NCI-H2081 treated with DMSO at 0.1 percent for 48 hours (cell line): ENCODE measurements around the gene ZDHHC19.
"Not testable (repeated sequence)": the region's sequence is repeated elsewhere in the genome, so short reads cannot be mapped to it uniquely, and the experiment has no call there.

ENCODE experiments used
- DNase-seq: peaks from one replicate; lab custom pipeline; 2025; lab: John Stamatoyannopoulos, UW

ZDHHC19 gene

DNA sequence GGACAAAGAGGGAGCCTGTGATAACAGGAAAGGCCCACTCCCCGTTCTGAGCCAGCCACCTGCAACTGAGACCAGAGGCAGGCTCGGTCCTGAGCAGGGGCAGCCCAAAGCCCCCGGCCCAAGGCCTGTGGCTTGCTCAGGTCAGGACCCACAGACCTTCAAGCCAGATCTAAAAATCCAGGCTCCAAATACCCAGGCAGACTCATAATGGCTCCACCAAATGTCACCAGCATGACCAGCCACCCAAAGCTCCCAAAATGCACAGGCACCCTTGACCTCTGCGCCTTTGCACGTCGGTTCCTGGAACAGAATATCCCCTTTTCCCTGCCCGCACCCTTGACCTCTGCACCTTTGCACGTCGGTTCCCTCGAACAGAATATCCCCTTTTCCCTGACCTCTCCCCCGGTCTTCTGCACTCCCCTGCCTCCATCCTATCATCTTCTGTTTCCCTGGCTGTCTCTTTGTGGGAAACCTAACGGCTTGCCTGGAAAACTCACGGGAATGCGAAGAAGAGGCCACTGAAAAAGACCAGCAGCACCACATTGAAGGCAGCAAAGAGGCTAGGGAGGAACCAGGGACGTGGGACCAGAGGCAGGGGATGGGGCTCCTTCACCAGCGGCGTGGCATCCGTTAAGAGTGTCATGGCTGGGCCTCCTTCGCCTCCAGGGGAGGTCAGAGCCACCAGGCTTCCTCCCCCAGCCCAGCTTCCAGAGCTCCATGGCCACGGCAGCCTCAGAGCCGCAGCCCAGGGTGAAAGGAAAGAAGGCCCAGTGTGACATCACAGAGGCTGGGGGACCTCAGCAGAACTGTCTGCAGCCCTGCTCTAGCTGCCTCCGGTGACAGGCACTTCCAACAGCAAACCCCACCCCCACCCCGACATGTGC, at the start of gene ZDHHC19:
Gene ZDHHC19 (minus strand): TSS at position 728 of the 884 bp plus-strand sequence. CDS start 85 bp downstream, at position 643.
- DNase-seq, result no peak

DNA sequence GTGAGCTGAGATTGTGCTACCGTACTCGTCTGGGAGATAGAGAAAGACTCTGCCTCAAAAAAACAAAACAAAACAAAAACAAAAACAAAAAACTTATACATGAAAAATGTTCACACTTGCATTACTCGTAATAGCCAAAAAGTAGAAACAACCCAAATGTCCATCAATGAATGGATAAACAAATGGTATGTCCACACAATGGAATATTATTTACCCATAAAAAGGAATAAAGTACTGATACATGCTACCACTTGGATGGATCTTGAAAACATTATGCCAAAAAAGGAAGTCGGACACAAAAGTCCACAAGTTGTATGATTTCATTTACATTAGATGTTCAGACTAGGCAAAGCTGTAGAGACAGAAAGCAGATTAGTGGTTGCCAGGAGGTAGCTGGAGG, 49.6 kb upstream of the ZDHHC19 start:
- DNase-seq, result no peak

DNA sequence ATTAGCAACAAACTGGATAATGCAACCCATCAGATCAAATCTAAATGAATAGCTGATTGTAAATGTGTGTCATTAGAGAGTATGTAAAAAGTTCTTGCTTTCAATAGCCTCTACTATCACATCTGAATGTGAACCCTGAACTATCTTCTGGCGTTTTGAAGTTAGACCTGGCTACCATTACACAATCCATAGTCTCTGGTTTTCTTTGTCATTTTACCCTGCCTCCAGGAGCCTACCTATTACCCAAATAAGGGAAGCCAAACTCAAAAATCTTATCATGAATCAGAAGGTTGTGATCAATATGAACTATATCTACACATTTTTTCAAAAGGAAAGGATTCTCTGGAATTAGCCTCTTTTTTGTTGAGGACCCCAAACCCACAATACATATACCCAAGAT, 44.6 kb upstream of the ZDHHC19 start:
- DNase-seq, result no peak

GRCh38 chr3:196254376-196255283, 43.4 kb upstream of the ZDHHC19 start:
- no peak for DNase-seq

- no peak for DNase-seq
These were observed 40.7 kb upstream of the ZDHHC19 start for GRCh38 chr3:196251918-196252317.

DNA sequence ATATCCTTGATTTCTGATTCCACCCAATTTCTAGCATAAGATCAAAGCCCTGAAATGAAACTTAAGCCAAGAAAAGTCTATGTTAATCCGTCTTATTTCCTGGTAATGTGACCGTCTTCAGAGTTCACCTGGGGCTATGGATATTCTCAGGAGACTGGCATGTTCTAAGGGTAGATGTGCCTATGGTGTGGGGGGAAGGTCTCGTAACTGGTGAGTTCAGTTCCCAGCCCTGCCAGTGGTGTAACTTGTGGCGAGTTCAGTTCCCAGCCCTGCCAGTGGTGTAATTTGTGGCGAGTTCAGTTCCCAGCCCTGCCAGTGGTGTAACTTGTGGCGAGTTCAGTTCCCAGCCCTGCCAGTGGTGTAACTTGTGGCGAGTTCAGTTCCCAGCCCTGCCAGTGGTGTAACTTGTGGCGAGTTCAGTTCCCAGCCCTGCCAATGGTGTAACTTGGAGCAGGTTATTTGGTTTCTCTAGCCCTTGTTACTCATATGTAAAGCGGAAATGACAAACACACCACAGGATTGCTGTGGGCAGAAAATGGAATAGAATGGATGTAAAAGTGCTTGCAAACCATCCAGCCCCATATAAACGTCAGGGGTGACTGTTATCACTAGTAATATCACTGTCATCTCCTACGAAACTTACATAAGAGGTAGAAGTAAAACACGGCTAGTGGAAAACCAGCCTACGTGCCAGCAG, 35.6 kb upstream of the ZDHHC19 start:
- no peak for DNase-seq

DNA sequence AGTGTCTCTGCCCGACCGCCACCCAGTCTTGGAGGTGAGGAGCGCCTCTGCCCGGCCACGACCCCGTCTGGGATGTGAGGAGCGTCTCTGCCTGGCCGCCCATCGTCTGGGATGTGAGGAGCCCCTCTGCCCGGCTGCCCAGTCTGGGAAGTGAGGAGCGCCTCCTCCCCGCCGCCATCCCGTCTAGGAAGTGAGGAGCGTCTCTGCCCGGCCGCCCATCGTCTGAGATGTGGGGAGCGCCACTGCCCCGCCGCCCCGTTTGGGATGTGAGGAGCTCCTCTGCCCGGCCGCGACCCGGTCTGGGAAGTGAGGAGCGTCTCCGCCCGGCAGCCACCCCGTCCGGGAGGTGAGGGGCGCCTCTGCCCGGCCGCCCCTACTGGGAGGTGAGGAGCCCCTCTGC, 33.0 kb upstream of the ZDHHC19 start:
- not testable (repeated sequence) for DNase-seq

DNA sequence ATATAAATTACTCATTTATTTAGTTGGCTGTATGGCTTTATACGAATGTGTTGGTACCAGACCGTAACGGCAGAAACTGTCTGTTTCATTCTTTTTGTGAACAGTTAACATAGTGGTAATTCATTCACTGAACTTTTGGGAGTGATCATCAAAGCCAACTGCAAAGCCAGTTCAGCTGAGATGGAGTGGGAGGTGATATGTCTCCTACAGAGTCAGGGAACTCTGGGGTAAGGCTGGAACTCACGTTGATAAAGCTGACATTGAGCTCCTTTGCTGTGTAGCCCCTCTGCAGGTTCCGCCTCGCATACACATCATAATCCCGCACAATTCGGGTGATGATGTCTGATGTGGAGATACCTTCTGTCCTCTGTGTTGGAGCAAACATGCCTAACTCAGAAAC, 30.5 kb upstream of the ZDHHC19 start:
- no peak for DNase-seq

DNA sequence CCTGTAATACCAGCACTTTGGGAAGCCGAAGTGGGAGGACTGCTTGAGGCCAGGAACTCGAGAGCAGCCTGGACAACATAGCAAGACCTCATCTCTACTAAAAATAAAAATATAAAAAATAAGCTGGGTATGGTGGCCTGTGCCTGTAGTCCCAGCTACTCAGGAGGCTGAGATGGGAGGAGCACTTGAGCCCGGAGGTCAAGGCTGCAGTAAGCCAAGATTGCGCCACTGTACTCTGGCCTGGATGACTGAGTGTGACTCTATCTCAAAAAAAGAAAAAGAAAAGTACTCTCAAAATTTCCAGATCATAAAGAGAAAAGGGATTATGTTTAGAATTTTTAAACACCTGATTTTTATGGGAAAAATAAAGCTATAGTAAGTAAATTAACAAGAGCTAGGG, 29.2 kb upstream of the ZDHHC19 start:
- no peak for DNase-seq

GRCh38 chr3:196238612-196239560, 27.7 kb upstream of the ZDHHC19 start:
- DNase-seq, result no peak

DNA sequence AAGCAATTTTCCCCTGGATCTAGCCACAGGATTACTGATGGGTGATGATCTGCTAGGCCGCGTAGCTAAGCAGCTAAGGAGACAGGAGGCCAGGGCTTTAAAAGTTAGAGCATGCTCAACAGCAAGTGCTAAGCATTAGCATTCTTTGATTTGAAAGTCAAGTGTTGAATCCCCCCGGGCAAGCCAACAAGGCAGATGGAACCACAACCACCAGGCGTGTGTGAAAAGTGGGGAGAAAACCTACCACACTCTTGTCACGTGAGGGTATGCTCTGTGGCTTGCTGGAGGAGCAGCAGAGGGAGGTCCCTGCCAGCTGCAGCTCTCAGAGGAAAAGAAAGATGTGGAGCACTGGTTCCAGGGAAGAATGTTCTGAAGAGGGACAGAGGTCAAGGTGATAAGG, 26.0 kb upstream of the ZDHHC19 start:
- no peak for DNase-seq

GRCh38 chr3:196236223-196236622, 25.0 kb upstream of the ZDHHC19 start:
- no peak for DNase-seq

- no peak for DNase-seq
These were observed 24.4 kb upstream of the ZDHHC19 start for GRCh38 chr3:196235452-196236122.

DNA sequence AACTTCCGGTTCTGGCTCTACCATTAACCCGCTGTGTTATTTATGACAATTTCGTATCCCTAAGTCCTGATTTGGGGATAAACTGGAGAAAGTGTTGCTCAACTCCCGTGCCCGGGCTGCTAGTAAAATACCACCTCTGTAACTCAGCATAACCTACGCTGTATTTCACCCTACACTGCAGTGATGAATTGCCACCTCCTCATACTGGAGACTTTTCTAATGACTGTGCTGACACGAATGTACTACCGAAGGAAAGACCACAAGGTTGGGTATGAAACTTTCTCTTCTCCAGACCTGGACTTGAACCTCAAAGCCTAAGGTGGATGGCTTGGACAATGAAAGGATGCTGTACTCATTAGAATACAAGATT, 21.7 kb upstream of the ZDHHC19 start:
- DNase-seq, result no peak

DNA sequence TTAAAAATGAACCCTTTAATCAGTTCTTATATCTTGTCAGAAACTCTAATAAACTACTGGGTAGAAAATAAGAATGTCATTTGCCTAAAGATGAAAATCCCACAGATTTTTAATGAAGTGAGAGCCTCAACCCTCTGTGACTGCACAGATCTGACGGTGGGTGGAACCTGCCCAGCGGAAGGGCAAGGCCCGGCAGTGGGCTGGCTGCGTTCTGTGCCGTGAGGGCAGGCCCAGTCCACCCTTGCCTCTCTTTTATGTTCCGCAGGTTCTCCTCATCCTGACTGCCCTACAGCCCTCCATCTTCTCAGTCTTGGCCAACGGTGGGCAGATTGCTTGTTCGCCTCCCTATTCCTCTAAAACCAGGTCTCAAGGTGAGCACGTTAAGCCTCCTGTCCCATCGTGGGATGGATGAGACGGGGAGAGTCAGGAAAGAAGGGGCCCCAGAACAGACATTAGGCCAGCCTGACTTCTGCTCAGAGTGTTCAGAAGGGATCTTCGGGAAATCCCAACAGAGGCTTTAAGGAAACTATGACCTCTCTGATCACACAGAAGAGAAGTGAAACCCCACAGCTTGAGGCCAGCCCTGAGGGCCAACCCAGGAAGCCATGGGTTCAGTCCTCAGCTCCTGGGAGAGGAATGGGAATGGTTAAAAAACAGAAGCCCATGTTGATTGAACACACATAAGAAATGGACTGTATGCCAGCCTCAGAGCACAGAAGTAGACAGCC, 21.1 kb upstream of the ZDHHC19 start:
- no peak for DNase-seq

GRCh38 chr3:196227629-196228493, 16.7 kb upstream of the ZDHHC19 start:
- no peak for DNase-seq

DNA sequence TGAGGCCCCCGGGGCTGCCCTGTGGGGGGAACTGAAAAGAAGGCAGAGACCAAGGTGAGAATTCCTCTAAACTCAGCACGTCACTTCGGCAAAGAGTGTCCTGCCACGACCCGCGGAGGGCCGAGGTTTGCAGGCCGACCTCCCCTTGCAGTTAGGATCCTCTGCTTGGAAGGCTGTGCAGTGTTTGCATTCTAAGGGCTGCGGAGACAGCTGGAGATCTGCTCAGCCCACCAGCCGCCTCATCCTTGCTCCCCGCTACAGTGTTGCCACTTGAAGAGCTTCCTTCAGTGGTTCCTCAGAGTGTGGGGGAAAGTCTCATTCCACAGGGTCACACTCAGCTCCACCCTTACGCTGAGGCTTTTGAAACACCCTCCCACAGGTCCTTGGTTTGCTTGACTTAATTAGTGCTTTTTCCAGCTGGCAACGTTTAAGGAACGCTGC, 15.9 kb upstream of the ZDHHC19 start:
- no peak for DNase-seq

- DNase-seq, result no peak
These were observed 14.7 kb upstream of the ZDHHC19 start for GRCh38 chr3:196225763-196226364.
